Psoas muscle (tissue), 8 donors: ENCODE measurements around the gene DBR1. TPM values are rescaled to one million over a fixed set of nuclear protein-coding genes. Genes with fewer than 3 reads are reported as not detected.

Source experiments
- ATAC-seq, 4 donors: fragments of 200-7000 bp; cut with Tn5 transposase; one replicate each; pipeline ENCODE4 v1.9.1; 2020; ENCODE audit warnings: moderate library complexity in 3 of 4, mild to moderate bottlenecking in 2 of 4
- DNase-seq, 2 donors: peaks; one replicate each; pipeline ENCODE4 v3.0.0-alpha.2; 2020
- H3K27ac ChIP-seq: fragments of 200-600 bp; one replicate; pipeline ENCODE4 v1.8.0; 2022
- H3K27me3 ChIP-seq, 3 donors: fragments of 200-600 bp in 1 of 3; one replicate each; pipeline versions ENCODE4 v1.6.1 to v1.8.0; 2013 to 2022; ENCODE audit warnings: low read length in 2 of 3, mild to moderate bottlenecking in 2 of 3, moderate library complexity in 1 of 3; ENCODE audit not compliant: insufficient read depth in 3 of 3
- H3K36me3 ChIP-seq, 2 donors: fragments of 200-600 bp in 1 of 2; one replicate each; pipeline versions ENCODE4 v1.6.1 to v1.8.0; 2013 to 2022; ENCODE audit warnings: low read depth in 1 of 2, mild to moderate bottlenecking in 1 of 2, moderate library complexity in 1 of 2; ENCODE audit not compliant: insufficient read depth in 1 of 2
- H3K4me1 ChIP-seq: fragments of 200-600 bp; one replicate; pipeline ENCODE4 v1.8.0; 2022
- H3K4me3 ChIP-seq: fragments of 200-600 bp; one replicate; pipeline ENCODE4 v1.8.0; 2022; ENCODE audit warnings: mild to moderate bottlenecking
- H3K9me3 ChIP-seq: fragments of 200-600 bp; one replicate; pipeline ENCODE4 v1.8.0; 2022
- WGBS, 3 donors: extraction: QIAGEN DNeasy Blood & Tissue Kit; methylation state at CpG; one replicate each; pipeline versions ENCODE4 v1.1.6 to v1.1.7; 2013; 5-methylcytosine and 5-hydroxymethylcytosine counted together
- intact Hi-C, 2 donors: fragments of 100-400 bp; cut with DNase I; formaldehyde crosslinking; loops; one replicate each; pipeline versions ENCODE4 v1.11.0 to v1.14.2; 2022
- polyA plus RNA-seq, 3 donors: library from polyadenylated mRNA; stranded (reverse); fragments of 200-250 nt; gene quantifications; one replicate each; pipeline ENCODE4 v1.2.3, GENCODE V29; 2013
- total RNA-seq, 4 donors: library from RNA; stranded (reverse); fragmentation: NEBNext Ultra II Directional in 2 of 4; extraction: Animal tissue kit (Norgen Biotek cat#: 25700) in 2 of 4; gene quantifications; one replicate each; pipeline versions ENCODE4 v1.2.1 to v1.2.4, GENCODE V29; 2021 to 2023
- TF ChIP-seq, protein P1 (sequence below): fragments of 200-600 bp; IDR thresholded peaks from one replicate; pipeline ENCODE4 v1.8.0; 2022; ENCODE audit warnings: antibody characterized with exemption
- donor health status: healthy with polysubstance abuse.
- donor health status: DM: no; HTN: no; CAD: no; lungs with moderate emphysema.
- donor health status: Bipolar disorder and iron deficiency.
- donor health status: healthy.
- donor health status: DM: yes; HTN: yes; CAD: no.
- donor health status: DM: no; HTN: no; CAD: no.
- donor health status: DM: no; HTN: no; CAD: no.
- donor health status: DM: yes; HTN: yes; CAD: no.

Gene DBR1
- total and polyA plus RNA-seq, 7 donors, result 4.3 to 13.6 (median 7.2) TPM

DNA sequence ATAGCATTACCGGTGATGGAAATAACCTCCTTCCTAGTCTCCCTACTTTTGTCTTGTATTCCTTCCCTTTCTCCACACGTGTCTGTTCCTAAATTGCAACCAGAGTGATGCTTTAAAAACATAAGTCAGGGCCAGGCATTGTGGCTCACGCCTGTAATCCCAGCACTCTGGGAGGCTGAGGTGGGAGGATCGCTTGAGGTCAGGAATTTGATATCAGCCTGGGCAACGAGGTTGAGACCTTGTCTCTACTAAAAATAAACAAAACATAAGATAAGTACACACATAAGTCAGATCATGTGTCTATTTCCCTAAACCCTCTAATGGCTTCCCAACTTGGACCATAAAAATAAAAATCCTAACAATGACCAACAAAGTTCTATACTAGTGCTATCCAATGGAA is 30.8 kb upstream of the DBR1 start:
- Histone ChIP-seq H3K27ac (no peak overlapping the region), H3K9me3 (no peaks in the 10 kb centered on the region), H3K4me1 (peaks cover 47% of the 10 kb centered on the region), H3K4me3 (no peak overlapping the region), H3K27me3 (no peaks in the 10 kb centered on the region), H3K36me3 (no peaks in the 10 kb centered on the region)
- DNase-seq, result no peak
- TF ChIP-seq, protein P1, sequence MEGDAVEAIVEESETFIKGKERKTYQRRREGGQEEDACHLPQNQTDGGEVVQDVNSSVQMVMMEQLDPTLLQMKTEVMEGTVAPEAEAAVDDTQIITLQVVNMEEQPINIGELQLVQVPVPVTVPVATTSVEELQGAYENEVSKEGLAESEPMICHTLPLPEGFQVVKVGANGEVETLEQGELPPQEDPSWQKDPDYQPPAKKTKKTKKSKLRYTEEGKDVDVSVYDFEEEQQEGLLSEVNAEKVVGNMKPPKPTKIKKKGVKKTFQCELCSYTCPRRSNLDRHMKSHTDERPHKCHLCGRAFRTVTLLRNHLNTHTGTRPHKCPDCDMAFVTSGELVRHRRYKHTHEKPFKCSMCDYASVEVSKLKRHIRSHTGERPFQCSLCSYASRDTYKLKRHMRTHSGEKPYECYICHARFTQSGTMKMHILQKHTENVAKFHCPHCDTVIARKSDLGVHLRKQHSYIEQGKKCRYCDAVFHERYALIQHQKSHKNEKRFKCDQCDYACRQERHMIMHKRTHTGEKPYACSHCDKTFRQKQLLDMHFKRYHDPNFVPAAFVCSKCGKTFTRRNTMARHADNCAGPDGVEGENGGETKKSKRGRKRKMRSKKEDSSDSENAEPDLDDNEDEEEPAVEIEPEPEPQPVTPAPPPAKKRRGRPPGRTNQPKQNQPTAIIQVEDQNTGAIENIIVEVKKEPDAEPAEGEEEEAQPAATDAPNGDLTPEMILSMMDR, result no peak
- no peak for ATAC-seq
- intact Hi-C loops, result no loop called here
- 53 to 64% (median 53%) methylated on average over 5 of the region's 5 CpGs for WGBS, 3 donors

DNA sequence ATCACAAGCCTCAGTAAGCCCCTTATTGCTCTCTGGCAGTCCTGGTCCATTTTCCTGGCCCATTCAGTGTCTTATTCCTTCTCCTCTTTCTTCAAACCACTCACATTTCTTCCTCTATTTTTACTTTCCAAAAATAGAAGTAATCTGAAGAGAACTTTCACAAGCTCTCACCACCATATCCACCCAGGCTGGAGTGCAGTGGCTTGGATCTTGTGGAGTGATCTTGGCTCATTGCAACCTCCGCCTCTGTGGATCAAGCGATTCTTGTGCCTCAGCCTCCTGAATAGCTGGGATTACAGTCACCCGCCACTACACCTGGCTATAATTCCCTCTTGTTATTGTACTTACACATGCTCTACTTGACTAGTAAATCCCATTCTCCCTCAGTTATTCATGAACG is 29.2 kb upstream of the DBR1 start:
- Histone ChIP-seq H3K4me3 (no peak overlapping the region), H3K36me3 (no peaks in the 10 kb centered on the region), H3K27ac (peak overlapping the region; percentile 26), H3K9me3 (no peaks in the 10 kb centered on the region), H3K4me1 (peaks cover 52% of the 10 kb centered on the region), H3K27me3 (no peaks in the 10 kb centered on the region)
- 36 to 79% (median 44%) methylated on average over 4 of the region's 4 CpGs for WGBS, 3 donors
- no peak for DNase-seq
- ATAC-seq, result peak; percentile 53 to 77 (median 72)
- TF ChIP-seq, protein P1, result no peak
- intact Hi-C loops, result no loop called here

DNA sequence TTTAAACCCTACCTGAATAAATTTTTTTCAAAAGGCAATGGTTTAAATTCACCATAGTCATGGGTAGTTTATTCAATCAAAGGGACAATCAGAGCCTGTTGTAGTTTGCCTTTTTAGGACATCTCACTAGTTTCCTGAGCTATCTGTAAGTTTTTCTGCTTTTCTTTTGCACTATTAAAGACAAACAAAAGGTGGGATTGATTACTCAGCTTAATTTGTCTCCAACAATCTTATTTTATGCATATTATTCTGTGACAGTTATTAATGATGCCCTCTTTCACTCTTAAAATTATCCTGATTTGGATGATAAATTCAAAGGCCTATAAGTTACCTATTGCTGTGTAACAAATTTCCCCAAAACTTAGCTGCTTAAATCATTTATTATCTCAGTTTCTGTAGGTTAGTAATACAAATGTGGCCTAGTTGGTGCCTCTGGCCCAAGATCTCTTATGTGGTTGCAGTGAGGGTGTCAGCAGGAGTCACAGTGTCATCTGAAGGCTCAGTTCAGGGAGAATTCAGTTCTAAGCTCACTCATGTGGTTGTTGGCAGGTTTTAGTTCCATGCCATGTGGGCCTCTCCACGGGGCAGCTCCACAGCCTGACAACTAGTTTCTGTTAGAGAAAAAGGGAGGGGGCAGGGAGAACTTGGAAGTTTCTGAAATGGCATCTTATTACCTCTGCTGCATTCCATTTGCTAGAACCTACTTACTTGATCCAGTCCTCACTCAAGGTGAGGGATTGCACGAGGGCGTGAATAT is 28.4 kb upstream of the DBR1 start:
- no peaks in the 10 kb centered on the region for H3K27me3 ChIP-seq
- H3K27ac ChIP-seq, result peak overlapping the region; percentile 26
- no peak for DNase-seq
- no peaks in the 10 kb centered on the region for H3K9me3 ChIP-seq
- 36 to 63% (median 47%) methylated on average over 3 of the region's 3 CpGs for WGBS, 3 donors
- intact Hi-C loops, result no loop called here
- H3K36me3 ChIP-seq, result no peaks in the 10 kb centered on the region
- ATAC-seq, result peak; percentile 52 to 59 (median 56)
- TF ChIP-seq, protein P1, result no peak
- H3K4me1 ChIP-seq, result peaks cover 52% of the 10 kb centered on the region
- H3K4me3 ChIP-seq, result no peak overlapping the region

DNA sequence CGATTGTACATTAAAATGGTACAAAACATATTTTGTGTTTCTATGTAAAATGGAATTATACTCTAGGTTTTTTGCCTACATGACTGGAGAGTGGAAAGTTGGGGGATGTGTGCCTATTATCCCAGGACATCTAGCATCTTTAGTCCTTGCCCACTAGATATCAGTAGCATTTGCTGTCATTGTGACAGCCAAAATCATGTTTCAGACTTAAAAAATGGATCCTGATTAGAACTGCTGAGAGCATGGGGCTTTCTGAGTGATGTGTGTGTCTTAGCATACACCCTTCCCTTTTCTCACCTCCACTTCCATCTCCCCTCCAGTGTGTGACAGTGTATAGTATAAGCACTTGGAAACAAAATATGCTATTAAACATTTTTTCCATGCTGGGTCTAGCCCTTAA is 25.7 kb upstream of the DBR1 start:
- ATAC-seq (no peak), DNase-seq (no peak)
- Histone ChIP-seq H3K4me3 (no peak overlapping the region), H3K4me1 (peaks cover 57% of the 10 kb centered on the region), H3K27me3 (no peaks in the 10 kb centered on the region), H3K9me3 (no peaks in the 10 kb centered on the region), H3K36me3 (no peaks in the 10 kb centered on the region), H3K27ac (no peak overlapping the region)
- intact Hi-C loops, result no loop called here
- TF ChIP-seq, protein P1, result no peak
- WGBS, 3 donors, result 79 to 86% (median 86%) methylated on average over 1 of the region's 1 CpG

DNA sequence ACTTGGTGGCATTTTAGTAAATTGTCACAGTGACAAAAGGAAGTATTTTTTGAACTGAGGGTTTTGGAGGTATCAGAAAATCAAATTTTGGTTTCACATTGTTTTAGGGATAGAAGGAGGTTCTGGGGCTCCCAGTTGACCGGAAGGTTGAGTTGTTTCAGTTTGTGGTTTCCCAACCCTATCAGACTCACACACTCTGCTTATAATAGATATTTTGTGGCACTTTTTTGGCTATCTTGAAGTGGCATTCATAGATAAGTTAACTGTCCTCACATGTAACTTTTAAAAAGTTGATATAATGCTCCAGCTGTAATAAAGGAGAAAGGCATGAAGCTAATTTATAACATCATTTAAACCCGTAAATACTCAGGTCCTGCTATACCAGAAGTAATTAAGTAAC is 25.1 kb upstream of the DBR1 start:
- TF ChIP-seq, protein P1, result no peak
- H3K27ac ChIP-seq, result no peak overlapping the region
- no peaks in the 10 kb centered on the region for H3K36me3 ChIP-seq
- no peaks in the 10 kb centered on the region for H3K27me3 ChIP-seq
- no peak overlapping the region for H3K4me3 ChIP-seq
- 78 to 90% (median 80%) methylated on average over 2 of the region's 2 CpGs for WGBS, 3 donors
- no peaks in the 10 kb centered on the region for H3K9me3 ChIP-seq
- ATAC-seq, result no peak
- intact Hi-C loops, result no loop called here
- no peak for DNase-seq
- H3K4me1 ChIP-seq, result peaks cover 56% of the 10 kb centered on the region
